Natural killer cell (primary cell): ENCODE measurements around the gene RELT. TPM values are rescaled to one million over a fixed set of nuclear protein-coding genes. Genes with fewer than 3 reads are reported as not detected.
A peak's percentile ranks its signal among the peaks of the same experiment; 100 is the strongest.

Experiments
- ATAC-seq, 3 donors: fragments of 150-1000 bp in 2 of 3; fragments of 200-7000 bp in 1 of 3; cut with Tn5 transposase; 1 replicate in 1 of 3; 2 replicates in 2 of 3; pipeline ENCODE4 v1.10.0; 2021; ENCODE audit warnings: mild to moderate bottlenecking in 2 of 3, moderate library complexity in 2 of 3
- DNase-seq, 2 donors: peaks; one replicate each; pipeline versions ENCODE4 v3.0.0 to v3.0.0-alpha.2; 2013 to 2021; ENCODE audit warnings: mixed read lengths in 1 of 2
- H3K27ac ChIP-seq: one replicate; pipeline ENCODE4 v1.5.1; 2013; ENCODE audit warnings: mild to moderate bottlenecking, low read length
- H3K27me3 ChIP-seq: one replicate; pipeline ENCODE4 v1.6.1; 2013; ENCODE audit warnings: low read length; ENCODE audit not compliant: control insufficient read depth, insufficient read depth
- H3K36me3 ChIP-seq: one replicate; pipeline ENCODE4 v1.6.1; 2013; ENCODE audit warnings: low read length; ENCODE audit not compliant: control insufficient read depth, insufficient read depth
- H3K4me1 ChIP-seq: one replicate; pipeline ENCODE4 v1.6.1; 2013; ENCODE audit warnings: low read length; ENCODE audit not compliant: control insufficient read depth, insufficient read depth
- H3K4me3 ChIP-seq: one replicate; pipeline ENCODE4 v1.5.1; 2013; ENCODE audit warnings: low read length
- H3K9me3 ChIP-seq: one replicate; pipeline ENCODE4 v1.6.1; 2013; ENCODE audit warnings: low read length; ENCODE audit not compliant: control insufficient read depth, insufficient read depth
- H3K27ac Mint-ChIP-seq, 2 donors: one replicate each; pipeline ENCODE4 v1.8.0; 2022; ENCODE audit warnings: mild to moderate bottlenecking in 2 of 2, mixed read lengths in 2 of 2, moderate library complexity in 1 of 2
- H3K27me3 Mint-ChIP-seq, 2 donors: one replicate each; pipeline ENCODE4 v1.8.0; 2022; ENCODE audit warnings: low read depth in 2 of 2, mixed read lengths in 2 of 2
- H3K36me3 Mint-ChIP-seq: one replicate; pipeline ENCODE4 v1.8.0; 2022; ENCODE audit warnings: mixed read lengths
- H3K4me1 Mint-ChIP-seq, 2 donors: one replicate each; pipeline ENCODE4 v1.8.0; 2022; ENCODE audit warnings: mixed read lengths in 2 of 2
- H3K4me3 Mint-ChIP-seq: one replicate; pipeline ENCODE4 v1.8.0; 2022; ENCODE audit warnings: mild to moderate bottlenecking, moderate library complexity, mixed read lengths
- H3K9me3 Mint-ChIP-seq, 2 donors: one replicate each; pipeline ENCODE4 v1.8.0; 2022; ENCODE audit warnings: mixed read lengths in 2 of 2
- WGBS: methylation state at CpG from one replicate; pipeline ENCODE4 v1.1.7; 2013; ENCODE audit warnings: missing lambda C conversion rate; ENCODE audit not compliant: insufficient coverage; 5-methylcytosine and 5-hydroxymethylcytosine counted together
- intact Hi-C: fragments of 100-400 bp; cut with micrococcal nuclease; formaldehyde crosslinking; loops from one replicate; pipeline ENCODE4 v1.14.2; 2022
- total RNA-seq, 4 donors: library from RNA; stranded (reverse); fragments of 120-200 nt in 1 of 4; gene quantifications; one replicate each; pipeline versions ENCODE4 v1.2.3 to v1.2.4, GENCODE V29; 2013 to 2022
- TF ChIP-seq, protein P1 (sequence below): fragments of 200-600 bp; IDR thresholded peaks from one replicate; pipeline ENCODE4 v1.8.0; 2022; ENCODE audit warnings: antibody characterized with exemption

The RELT gene
- total RNA-seq, 3 donors from 2014 or later (not counting 1 experiment from before 2014, with no cell fraction given) = 132 to 264 (median 151) TPM

DNA sequence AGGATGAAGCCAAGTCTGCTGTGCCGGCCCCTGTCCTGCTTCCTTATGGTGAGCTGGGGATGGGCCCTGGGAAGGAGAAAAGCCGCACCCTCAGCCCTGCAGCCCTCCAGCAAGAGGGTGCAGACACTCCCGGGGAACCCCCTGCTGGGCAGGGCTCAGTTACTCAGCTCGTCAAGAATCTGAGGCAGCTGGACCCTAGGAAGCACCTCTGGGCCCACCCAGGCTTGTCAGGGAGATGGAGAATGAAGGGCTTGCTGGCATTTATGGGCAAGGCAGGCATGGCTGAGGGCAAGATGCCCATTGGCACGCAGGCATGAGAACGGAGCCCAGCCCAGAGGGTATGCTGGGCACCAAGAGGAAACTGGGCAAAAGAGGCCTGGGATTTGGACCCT is 12.9 kb downstream of the RELT start:
- H3K9me3 Mint-ChIP-seq = no peaks in the 10 kb centered on the region
- TF ChIP-seq, protein P1, sequence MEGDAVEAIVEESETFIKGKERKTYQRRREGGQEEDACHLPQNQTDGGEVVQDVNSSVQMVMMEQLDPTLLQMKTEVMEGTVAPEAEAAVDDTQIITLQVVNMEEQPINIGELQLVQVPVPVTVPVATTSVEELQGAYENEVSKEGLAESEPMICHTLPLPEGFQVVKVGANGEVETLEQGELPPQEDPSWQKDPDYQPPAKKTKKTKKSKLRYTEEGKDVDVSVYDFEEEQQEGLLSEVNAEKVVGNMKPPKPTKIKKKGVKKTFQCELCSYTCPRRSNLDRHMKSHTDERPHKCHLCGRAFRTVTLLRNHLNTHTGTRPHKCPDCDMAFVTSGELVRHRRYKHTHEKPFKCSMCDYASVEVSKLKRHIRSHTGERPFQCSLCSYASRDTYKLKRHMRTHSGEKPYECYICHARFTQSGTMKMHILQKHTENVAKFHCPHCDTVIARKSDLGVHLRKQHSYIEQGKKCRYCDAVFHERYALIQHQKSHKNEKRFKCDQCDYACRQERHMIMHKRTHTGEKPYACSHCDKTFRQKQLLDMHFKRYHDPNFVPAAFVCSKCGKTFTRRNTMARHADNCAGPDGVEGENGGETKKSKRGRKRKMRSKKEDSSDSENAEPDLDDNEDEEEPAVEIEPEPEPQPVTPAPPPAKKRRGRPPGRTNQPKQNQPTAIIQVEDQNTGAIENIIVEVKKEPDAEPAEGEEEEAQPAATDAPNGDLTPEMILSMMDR = no peak
- no peak overlapping the region for H3K27ac ChIP-seq

DNA sequence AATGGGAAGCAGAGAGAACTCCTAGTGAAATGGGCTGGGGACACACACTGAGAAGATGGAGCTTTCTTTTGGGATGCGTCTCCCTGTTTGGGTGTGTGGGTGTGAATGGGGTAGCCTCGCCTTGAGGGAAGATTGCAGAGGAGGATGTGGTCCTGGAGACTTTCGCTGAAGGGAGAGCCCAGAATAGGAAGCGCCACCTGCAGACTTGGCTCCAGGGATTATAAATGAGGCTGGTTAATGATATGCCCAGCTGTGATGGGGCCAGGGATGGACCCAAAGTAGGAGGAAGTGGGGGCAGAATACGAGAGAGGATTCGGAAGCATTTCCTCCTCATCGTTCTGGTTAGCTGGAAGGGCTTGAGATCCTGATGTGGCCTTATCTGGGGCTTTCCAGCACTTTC is 13.7 kb downstream of the RELT start:
- Histone ChIP-seq H3K36me3 (peaks cover 13% of the 10 kb centered on the region), H3K27ac (no peak overlapping the region), H3K27me3 (no peaks in the 10 kb centered on the region), H3K4me3 (no peak overlapping the region), H3K9me3 (no peaks in the 10 kb centered on the region), H3K4me1 (peaks cover 53% of the 10 kb centered on the region)
- ATAC-seq = no peak
- Mint-ChIP-seq H3K27ac (peak overlapping the region; percentile 78 to 85), H3K36me3 (no peaks in the 10 kb centered on the region), H3K4me3 (no peak overlapping the region), H3K4me1 (peaks cover 34 to 49% of the 10 kb centered on the region in 2 donors), H3K9me3 (no peaks in the 10 kb centered on the region), H3K27me3 (no peaks in the 10 kb centered on the region)
- TF ChIP-seq, protein P1 = no peak
- 77% methylated on average over 7 of the region's 7 CpGs for WGBS
- DNase-seq = no peak
- intact Hi-C loops = no loop called here

More for the DNA sequence above, 12.9 kb downstream of the RELT start:
- Histone ChIP-seq H3K4me1 (peaks cover 61% of the 10 kb centered on the region), H3K36me3 (peaks cover 6% of the 10 kb centered on the region), H3K4me3 (no peak overlapping the region), H3K9me3 (no peaks in the 10 kb centered on the region), H3K27me3 (no peaks in the 10 kb centered on the region)
- Mint-ChIP-seq H3K27ac (peak overlapping the region; percentile 78 to 85), H3K4me1 (peaks cover 39 to 57% of the 10 kb centered on the region in 2 donors), H3K27me3 (no peaks in the 10 kb centered on the region), H3K4me3 (peak overlapping the region; percentile 42), H3K36me3 (no peaks in the 10 kb centered on the region)
- 87% methylated on average over 6 of the region's 6 CpGs for WGBS
- DNase-seq (no peak), ATAC-seq (no peak)
- intact Hi-C loops = no loop called here

DNA sequence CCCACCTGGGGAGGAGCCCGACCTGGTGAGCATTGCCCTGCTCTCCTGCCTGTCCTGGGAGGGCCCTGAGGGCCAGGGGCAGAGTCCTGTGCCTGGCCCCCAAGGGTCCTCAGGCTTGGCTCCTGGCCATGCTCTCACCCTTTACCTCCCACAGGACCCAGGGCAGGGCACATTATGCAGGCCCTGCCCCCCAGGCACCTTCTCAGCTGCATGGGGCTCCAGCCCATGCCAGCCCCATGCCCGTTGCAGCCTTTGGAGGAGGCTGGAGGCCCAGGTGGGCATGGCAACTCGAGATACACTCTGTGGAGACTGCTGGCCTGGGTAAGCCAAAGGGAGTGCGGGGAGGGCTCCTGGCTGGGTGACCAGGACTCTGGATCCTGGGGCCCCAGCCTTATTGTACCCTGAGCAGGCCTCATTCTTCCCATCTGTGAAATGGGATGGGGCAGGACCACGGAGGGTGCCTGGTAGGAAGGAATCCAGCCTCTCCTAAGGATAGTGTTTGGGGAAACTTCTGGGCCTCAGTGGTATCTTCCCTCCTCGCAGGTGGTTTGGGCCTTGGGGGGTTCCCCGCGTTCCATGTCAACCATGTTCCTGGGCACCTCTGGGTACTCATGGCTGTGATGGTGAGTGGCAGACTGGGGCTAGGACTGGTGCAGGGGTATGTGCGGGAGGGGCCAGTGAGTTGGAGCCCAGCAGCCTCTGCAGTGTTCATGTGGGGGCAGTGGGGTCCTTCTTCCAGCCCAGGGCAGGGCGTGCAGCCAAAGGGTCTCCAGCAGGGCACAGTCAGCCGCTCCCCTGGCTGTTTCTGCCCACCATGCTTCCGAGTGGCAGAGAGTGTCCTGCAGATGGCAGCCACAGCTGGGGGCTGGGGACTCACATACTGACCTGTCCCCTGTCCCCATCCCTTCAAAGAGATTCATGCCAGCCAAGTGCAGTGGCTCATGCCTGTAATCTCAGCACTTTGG is 14.7 kb downstream of the RELT start:
- ATAC-seq = no peak
- Histone ChIP-seq H3K9me3 (no peaks in the 10 kb centered on the region), H3K27me3 (no peaks in the 10 kb centered on the region), H3K27ac (no peak overlapping the region), H3K36me3 (peaks cover 18% of the 10 kb centered on the region), H3K4me3 (no peak overlapping the region), H3K4me1 (peaks cover 43% of the 10 kb centered on the region)
- H3K9me3 Mint-ChIP-seq = no peaks in the 10 kb centered on the region
- 97% methylated on average over 12 of the region's 12 CpGs for whole genome bisulfite sequencing
- H3K4me3 Mint-ChIP-seq = no peak overlapping the region
- TF ChIP-seq, protein P1 = no peak
- peaks cover 24 to 39% of the 10 kb centered on the region in 2 donors for H3K4me1 Mint-ChIP-seq
- intact Hi-C loops = no loop called here
- H3K27me3 Mint-ChIP-seq = no peaks in the 10 kb centered on the region
- H3K27ac Mint-ChIP-seq = peak overlapping the region in 1 of 2 donors; percentile 85
- H3K36me3 Mint-ChIP-seq = no peaks in the 10 kb centered on the region
- no peak for DNase-seq
